MV-4-11 (cell line): ENCODE measurements around the gene CLCF1.
"Not testable (repeated sequence)": the region's sequence is repeated elsewhere in the genome, so short reads cannot be mapped to it uniquely, and the experiment has no call there.

Experiments
- DNase-seq: peaks from one replicate; lab custom pipeline; 2025; lab: John Stamatoyannopoulos, UW

Gene CLCF1

GRCh38 chr11:67408437-67409200 lies 35.2 kb upstream of the CLCF1 start:
- DNase-seq = no peak

GRCh38 chr11:67407688-67408163 lies 34.3 kb upstream of the CLCF1 start:
- DNase-seq = no peak

- DNase-seq = no peak
These were observed 33.7 kb upstream of the CLCF1 start for GRCh38 chr11:67406969-67407687.

GRCh38 chr11:67406420-67406968 lies 33.1 kb upstream of the CLCF1 start:
- no peak for DNase-seq

- no peak for DNase-seq
These were observed 32.4 kb upstream of the CLCF1 start for GRCh38 chr11:67405688-67406339.

GRCh38 chr11:67405196-67405567 lies 31.8 kb upstream of the CLCF1 start:
- no peak for DNase-seq

GRCh38 chr11:67404515-67405195 lies 31.3 kb upstream of the CLCF1 start:
- no peak for DNase-seq

GRCh38 chr11:67403085-67403484 lies 29.7 kb upstream of the CLCF1 start:
- not testable (repeated sequence) for DNase-seq

- peak; percentile 21 for DNase-seq
These were observed 28.9 kb upstream of the CLCF1 start for GRCh38 chr11:67402192-67402839.

GRCh38 chr11:67401495-67402191 lies 28.2 kb upstream of the CLCF1 start, which contains the start of gene PPP1CA:
Gene PPP1CA, minus strand, starts transcription at chr11:67401858. Its CDS starts 76 bp downstream, at chr11:67401782.
- peak; percentile 82 for DNase-seq

- no peak for DNase-seq
These were observed 27.6 kb upstream of the CLCF1 start for GRCh38 chr11:67400942-67401494.

- no peak for DNase-seq
These were observed 27.0 kb upstream of the CLCF1 start for GRCh38 chr11:67400251-67400941.

- DNase-seq = no peak
These were observed 25.5 kb upstream of the CLCF1 start for GRCh38 chr11:67398661-67399563.

- no peak for DNase-seq
These were observed 24.7 kb upstream of the CLCF1 start for GRCh38 chr11:67397986-67398660.

GRCh38 chr11:67397536-67397935 lies 24.1 kb upstream of the CLCF1 start:
- no peak for DNase-seq

GRCh38 chr11:67396587-67397389 lies 23.4 kb upstream of the CLCF1 start:
- no peak for DNase-seq

- DNase-seq = no peak
These were observed 22.8 kb upstream of the CLCF1 start for GRCh38 chr11:67396259-67396581.
